GM12878 (cell line): Measurements from ENCODE around the gene KDM1B. TPM values are rescaled to one million over a fixed set of nuclear protein-coding genes. Genes with fewer than 3 reads are reported as not detected.

Source experiments
- ATAC-seq: fragments of 200-7000 bp; cut with Tn5 transposase; 3 replicates; pipeline ENCODE4 v1.9.1; 2020; ENCODE audit warnings: mild to moderate bottlenecking, moderate library complexity
- BruUV-seq: library from RNA; stranded (reverse); fragments of 400-500 nt; replicated peaks from 2 replicates; lab custom pipeline; 2021; lab: Mats Ljungman, UMichigan
- CTCF ChIA-PET: fragments of 300-600 bp; sonication (Branson Sonifier 250); formaldehyde crosslinking; extraction: SDS; loops from one replicate; lab custom pipeline; 2021; ENCODE audit warnings: inconsistent platforms; lab: Yijun Ruan, JAX
- POLR2A ChIA-PET: fragments of 350-600 bp; formaldehyde crosslinking; extraction: SDS; loops from one replicate; lab custom pipeline; 2021; ENCODE audit warnings: inconsistent platforms; lab: Charles Lee
- RAD21 ChIA-PET: fragments of 300-600 bp; sonication (Branson Sonifier 250); formaldehyde crosslinking; loops from one replicate; lab custom pipeline; 2023; ENCODE audit warnings: antibody characterized with exemption; ENCODE audit not compliant: unreplicated experiment; lab: Charles Lee
- SMC1A ChIA-PET: fragments of 300-600 bp; sonication (Branson Sonifier 250); formaldehyde crosslinking; loops from one replicate; lab custom pipeline; 2023; ENCODE audit not compliant: unreplicated experiment, uncharacterized antibody; lab: Charles Lee
- DNase-seq: peaks from one replicate; pipeline ENCODE4 v3.0.0-alpha.2; 2011; ENCODE audit warnings: low read depth, low spot score
- FAIRE-seq: peaks from 3 replicates; lab custom pipeline; 2011; peaks lifted over from hg19 to GRCh38; lab: Jason Lieb, UNC
- H2AFZ ChIP-seq: 2 replicates; pipeline ENCODE4 v1.6.0; 2011; ENCODE audit warnings: low read depth, low read length, control low read depth; ENCODE audit not compliant: control insufficient read depth
- H3K27ac ChIP-seq: 2 replicates; pipeline ENCODE4 v1.5.1; 2011; ENCODE audit warnings: control low read depth; ENCODE audit not compliant: control insufficient read depth, insufficient read depth
- H3K27me3 ChIP-seq, 2 experiments: replicated peaks in 1 of 2; 2 replicates each; pipeline versions ENCODE4 v1.6.0 to v1.6.1; 2011; ENCODE audit warnings: low read length in 1 of 2; ENCODE audit not compliant: control insufficient read depth in 2 of 2, insufficient read depth in 2 of 2
- H3K36me3 ChIP-seq, 2 experiments: 2 replicates each; pipeline ENCODE4 v1.5.1; 2011; ENCODE audit warnings: low read length in 1 of 2; ENCODE audit not compliant: control insufficient read depth in 2 of 2, insufficient read depth in 2 of 2
- H3K4me1 ChIP-seq: 2 replicates; pipeline ENCODE4 v1.6.1; 2011; ENCODE audit warnings: mild to moderate bottlenecking, low read length, moderate library complexity, mixed read lengths; ENCODE audit not compliant: control insufficient read depth, insufficient read depth
- H3K4me2 ChIP-seq: 2 replicates; pipeline ENCODE4 v1.6.0; 2011; ENCODE audit warnings: control low read depth; ENCODE audit not compliant: control insufficient read depth, insufficient read depth
- H3K4me3 ChIP-seq: fragments of 200-600 bp; sonication (generic); 2 replicates; pipeline ENCODE4 v1.5.1; 2016
- H3K79me2 ChIP-seq: 2 replicates; pipeline ENCODE4 v1.6.0; 2011; ENCODE audit warnings: low read length; ENCODE audit not compliant: control insufficient read depth, insufficient read depth
- H3K9ac ChIP-seq: 2 replicates; pipeline ENCODE4 v1.8.0; 2011; ENCODE audit warnings: low read length, control low read depth, mixed read lengths; ENCODE audit not compliant: control insufficient read depth, insufficient read depth
- H3K9me3 ChIP-seq: replicated peaks from 3 replicates; pipeline ENCODE4 v1.5.1; 2011; ENCODE audit warnings: mild to moderate bottlenecking, low read length; ENCODE audit not compliant: control insufficient read depth, insufficient read depth
- H4K20me1 ChIP-seq: 2 replicates; pipeline ENCODE4 v1.6.0; 2011; ENCODE audit not compliant: control insufficient read depth, insufficient read depth
- BCL11A ChIP-seq: IDR thresholded peaks from 2 replicates; pipeline ENCODE4 v1.6.1; 2011; ENCODE audit warnings: low read depth, low read length
- CEBPB ChIP-seq, 2 experiments: fragments of 150-350 bp in 1 of 2; IDR thresholded peaks; 2 replicates each; pipeline ENCODE4 v1.6.1; 2012 to 2014; ENCODE audit warnings: low read depth in 2 of 2, low read length in 2 of 2, borderline replicate concordance in 1 of 2, inconsistent platforms in 1 of 2
- EP300 ChIP-seq, 2 experiments: fragments of 150-350 bp in 1 of 2; IDR thresholded peaks; 2 replicates each; pipeline ENCODE4 v1.6.1; 2011 to 2012; ENCODE audit warnings: low read depth in 2 of 2, low read length in 2 of 2, borderline replicate concordance in 1 of 2, improper control_type of control experiment in 1 of 2, inconsistent platforms in 1 of 2; ENCODE audit not compliant: control insufficient read depth in 1 of 2
- ETV6 ChIP-seq, 2 experiments: fragments of 450-650 bp in 1 of 2; IDR thresholded peaks in 1 of 2; conservative IDR thresholded peaks in 1 of 2; 2 replicates each; pipeline ENCODE4 v1.6.1; 2014; ENCODE audit warnings: antibody characterized with exemption in 1 of 2, borderline replicate concordance in 1 of 2, low read depth in 1 of 2, mild to moderate bottlenecking in 1 of 2, moderate library complexity in 1 of 2
- IRF5 ChIP-seq: fragments of 450-650 bp; IDR thresholded peaks from 2 replicates; pipeline ENCODE4 v1.6.1; 2017; ENCODE audit warnings: borderline replicate concordance
- MEF2B ChIP-seq: fragments of 450-650 bp; IDR thresholded peaks from 2 replicates; pipeline ENCODE4 v1.6.1; 2018; ENCODE audit warnings: mild to moderate bottlenecking, moderate library complexity; ENCODE audit not compliant: partially characterized antibody, poor library complexity, severe bottlenecking
- MXI1 ChIP-seq: fragments of 150-350 bp; IDR thresholded peaks from 2 replicates; pipeline ENCODE4 v1.6.1; 2011; ENCODE audit warnings: low read depth, mild to moderate bottlenecking, inconsistent platforms, low read length, improper control_type of control experiment
- PBX3 ChIP-seq: IDR thresholded peaks from 2 replicates; pipeline ENCODE4 v1.6.1; 2011; ENCODE audit warnings: mild to moderate bottlenecking, low read depth, low read length, moderate library complexity; ENCODE audit not compliant: insufficient replicate concordance
- SKIL ChIP-seq: fragments of 450-650 bp; IDR thresholded peaks from 2 replicates; pipeline ENCODE4 v1.6.1; 2017; ENCODE audit warnings: mild to moderate bottlenecking, low read depth, inconsistent platforms; ENCODE audit not compliant: poor library complexity, severe bottlenecking
- SREBF2 ChIP-seq: IDR thresholded peaks from 2 replicates; pipeline ENCODE4 v1.6.1; 2012; ENCODE audit warnings: mild to moderate bottlenecking, low read length
- USF1 ChIP-seq: IDR thresholded peaks from 2 replicates; pipeline ENCODE4 v1.6.1; 2011; ENCODE audit warnings: borderline replicate concordance, low read depth, mild to moderate bottlenecking, moderate library complexity, mixed read lengths, low read length; ENCODE audit not compliant: insufficient read depth; ENCODE audit errors: extremely low read length
- YY1 ChIP-seq: IDR thresholded peaks from 2 replicates; pipeline ENCODE4 v1.6.1; 2011; ENCODE audit warnings: low read depth, mild to moderate bottlenecking, low read length
- ZNF207 ChIP-seq: fragments of 450-650 bp; IDR thresholded peaks from 2 replicates; pipeline ENCODE4 v1.6.1; 2014; ENCODE audit warnings: antibody characterized with exemption, mild to moderate bottlenecking, borderline replicate concordance
- ZNF24 ChIP-seq: fragments of 450-650 bp; IDR thresholded peaks from 2 replicates; pipeline ENCODE4 v1.6.1; 2017; ENCODE audit warnings: antibody characterized with exemption, mild to moderate bottlenecking
- ZNF384 ChIP-seq: IDR thresholded peaks from 2 replicates; pipeline ENCODE4 v1.6.1; 2012; ENCODE audit warnings: low read depth, mild to moderate bottlenecking, low read length, improper control_type of control experiment, borderline replicate concordance
- ZNF622 ChIP-seq: fragments of 450-650 bp; IDR thresholded peaks from 2 replicates; pipeline ENCODE4 v1.6.1; 2017; ENCODE audit warnings: mild to moderate bottlenecking, inconsistent platforms
- WGBS: methylation state at CpG from one replicate; pipeline ENCODE4 v1.1.6; 2016; ENCODE audit warnings: low lambda C conversion rate; ENCODE audit not compliant: insufficient replicate concordance, insufficient coverage; ENCODE audit errors: missing lambda C conversion rate; 5-methylcytosine and 5-hydroxymethylcytosine counted together
- in situ Hi-C: fragments of 300-500 bp; cut with MboI; formaldehyde crosslinking; loops from 9 replicates; pipeline ENCODE4 v1.14.3; 2018; ENCODE audit warnings: mixed read lengths
- intact Hi-C: fragments of 100-400 bp; cut with micrococcal nuclease; formaldehyde crosslinking; loops from one replicate; pipeline ENCODE4 v1.14.2; 2022; ENCODE audit not compliant: unreplicated experiment
- polyA plus RNA-seq, 11 experiments: library from polyadenylated mRNA; depleted of rRNA in 4 of 11; unstranded in 6 of 11; stranded (reverse) in 5 of 11; fragments of >200 nt; fragmentation: Nextera tagmentation in 4 of 11; fragmentation: Illumina TruSeq in 1 of 11; extraction: Ambion mirVana in 4 of 11; extraction: Trizol in 1 of 11; gene quantifications; 1 replicate in 1 of 11; 2 replicates in 10 of 11; pipeline versions ENCODE4 v1.2.1 to v1.2.3, GENCODE V29; 2011 to 2016; ENCODE audit warnings: inconsistent platforms in 2 of 11, missing spikeins in 2 of 11, low read depth in 1 of 11
- total RNA-seq, 4 experiments: library from RNA; depleted of rRNA in 3 of 4; stranded (reverse); fragments of >200 nt in 3 of 4; fragmentation: Illumina TruSeq in 1 of 4; extraction: Trizol in 1 of 4; gene quantifications; 2 replicates each; pipeline versions ENCODE4 v1.2.1 to v1.2.3, GENCODE V29; 2013 to 2021

The KDM1B gene
- total and polyA plus RNA-seq, 10 of the 15 experiments (the other 5 are each of a cell fraction or from before 2014, with no cell fraction given): 1.7 to 22.5 (median 13.9) TPM

GRCh38 chr6:18148304-18149025, 6.8 kb upstream of the KDM1B start:
- no peak overlapping the region for H3K27ac ChIP-seq
- H3K36me3 ChIP-seq: no peaks in the 10 kb centered on the region; a peak in 1 of 4 replicates
- CTCF ChIA-PET: no interaction called here
- in situ Hi-C loops: no loop called here
- FAIRE-seq: no peak
- POLR2A ChIA-PET: no interaction called here
- no peaks in the 10 kb centered on the region for H3K79me2 ChIP-seq
- intact Hi-C loops: no loop called here
- no peak overlapping the region for H3K4me2 ChIP-seq
- SMC1A ChIA-PET: no interaction called here
- H3K9ac ChIP-seq: no peak overlapping the region
- H3K27me3 ChIP-seq: no peaks in the 10 kb centered on the region
- no peak for DNase-seq
- no peaks in the 10 kb centered on the region for H3K9me3 ChIP-seq
- no peaks in the 10 kb centered on the region for H4K20me1 ChIP-seq
- WGBS: 89% methylated on average over 5 of the region's 5 CpGs
- H3K4me3 ChIP-seq: no peak overlapping the region
- peaks cover 4% of the 10 kb centered on the region for H3K4me1 ChIP-seq
- no peak overlapping the region for H2AFZ ChIP-seq
- no peak for ATAC-seq
- BruUV-seq: no TSS peak
- RAD21 ChIA-PET: no interaction called here
- no peak for TF ChIP-seq ETV6 (conservative IDR thresholded peaks at IDR 0.05 in 1 of 2, IDR thresholded peaks at IDR 0.05 in 1 of 2; ENCODE audit: borderline replicate concordance in 1 of 2, low read depth in 1 of 2)
- no peak for TF ChIP-seq ZNF384
- TF ChIP-seq USF1: no peak
- no peak for TF ChIP-seq MXI1
- no peak for TF ChIP-seq PBX3
- no peak for TF ChIP-seq ZNF24
- no peak for TF ChIP-seq CEBPB (IDR thresholded peaks at IDR 0.05; ENCODE audit: borderline replicate concordance in 1 of 2, low read depth in 2 of 2, low read length in 2 of 2)
- no peak for TF ChIP-seq SREBF2
- no peak for TF ChIP-seq YY1
- no peak for TF ChIP-seq ZNF622
- no peak for TF ChIP-seq ZNF207
- TF ChIP-seq MEF2B: no peak
- no peak for TF ChIP-seq EP300 (IDR thresholded peaks at IDR 0.05; ENCODE audit: borderline replicate concordance in 1 of 2, control insufficient read depth in 1 of 2, low read depth in 2 of 2, low read length in 2 of 2)
- TF ChIP-seq IRF5: no peak
- no peak for TF ChIP-seq BCL11A
- no peak for TF ChIP-seq SKIL
